Retinal pigment epithelial cell (primary cell): ENCODE data around the gene SLC2A11.

Experiments used
- DNase-seq: peaks from one replicate; pipeline ENCODE4 v3.0.0-alpha.2; 2010; ENCODE audit warnings: low read depth
- H3K4me3 ChIP-seq: 2 replicates; pipeline ENCODE4 v1.5.1; 2011; ENCODE audit warnings: mild to moderate bottlenecking, low read length, control low read depth, moderate library complexity
- TF ChIP-seq, protein P1 (sequence below): conservative IDR thresholded peaks from 2 replicates; pipeline ENCODE4 v1.5.1; 2011; ENCODE audit warnings: low read depth, low read length, control low read depth, inconsistent platforms

Gene SLC2A11

DNA sequence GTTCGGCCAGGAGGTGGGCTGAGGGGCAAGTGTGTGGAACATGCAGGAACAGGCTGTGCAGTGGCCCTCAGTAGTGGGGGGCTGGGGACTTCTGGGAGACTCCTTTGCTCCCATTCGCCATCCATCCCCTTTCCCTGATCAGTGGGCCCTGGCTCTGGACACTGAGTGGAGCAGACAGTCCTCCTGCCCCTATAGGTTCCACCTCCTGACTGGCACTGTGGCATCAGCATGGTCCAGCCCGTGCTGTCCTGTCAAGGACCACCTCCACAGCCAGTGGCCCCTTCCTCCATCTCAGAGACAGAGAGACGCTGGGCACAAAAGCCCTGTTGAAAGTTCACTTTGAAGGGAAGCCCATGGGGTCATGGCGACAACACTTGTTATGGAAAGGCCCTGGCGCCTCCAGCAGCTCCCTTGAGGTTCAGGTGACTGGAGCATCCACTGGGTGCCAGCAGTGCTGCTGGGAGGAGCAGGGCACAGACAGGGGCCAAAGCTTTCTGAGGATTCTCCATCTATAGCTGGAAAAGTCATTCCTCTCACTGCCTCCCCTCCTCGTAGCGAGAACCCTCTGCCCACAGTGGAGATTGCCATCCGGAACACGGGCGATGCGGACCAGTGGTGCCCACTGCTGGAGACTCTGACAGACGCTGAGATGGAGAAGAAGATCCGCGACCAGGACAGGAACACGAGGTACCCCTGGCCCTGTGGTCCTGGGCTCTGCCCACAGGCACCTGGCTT is 24.5 kb upstream of the SLC2A11 start:
- DNase-seq, result no peak
- no peak overlapping the region for H3K4me3 ChIP-seq
- TF ChIP-seq, protein P1, sequence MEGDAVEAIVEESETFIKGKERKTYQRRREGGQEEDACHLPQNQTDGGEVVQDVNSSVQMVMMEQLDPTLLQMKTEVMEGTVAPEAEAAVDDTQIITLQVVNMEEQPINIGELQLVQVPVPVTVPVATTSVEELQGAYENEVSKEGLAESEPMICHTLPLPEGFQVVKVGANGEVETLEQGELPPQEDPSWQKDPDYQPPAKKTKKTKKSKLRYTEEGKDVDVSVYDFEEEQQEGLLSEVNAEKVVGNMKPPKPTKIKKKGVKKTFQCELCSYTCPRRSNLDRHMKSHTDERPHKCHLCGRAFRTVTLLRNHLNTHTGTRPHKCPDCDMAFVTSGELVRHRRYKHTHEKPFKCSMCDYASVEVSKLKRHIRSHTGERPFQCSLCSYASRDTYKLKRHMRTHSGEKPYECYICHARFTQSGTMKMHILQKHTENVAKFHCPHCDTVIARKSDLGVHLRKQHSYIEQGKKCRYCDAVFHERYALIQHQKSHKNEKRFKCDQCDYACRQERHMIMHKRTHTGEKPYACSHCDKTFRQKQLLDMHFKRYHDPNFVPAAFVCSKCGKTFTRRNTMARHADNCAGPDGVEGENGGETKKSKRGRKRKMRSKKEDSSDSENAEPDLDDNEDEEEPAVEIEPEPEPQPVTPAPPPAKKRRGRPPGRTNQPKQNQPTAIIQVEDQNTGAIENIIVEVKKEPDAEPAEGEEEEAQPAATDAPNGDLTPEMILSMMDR, result no peak

DNA sequence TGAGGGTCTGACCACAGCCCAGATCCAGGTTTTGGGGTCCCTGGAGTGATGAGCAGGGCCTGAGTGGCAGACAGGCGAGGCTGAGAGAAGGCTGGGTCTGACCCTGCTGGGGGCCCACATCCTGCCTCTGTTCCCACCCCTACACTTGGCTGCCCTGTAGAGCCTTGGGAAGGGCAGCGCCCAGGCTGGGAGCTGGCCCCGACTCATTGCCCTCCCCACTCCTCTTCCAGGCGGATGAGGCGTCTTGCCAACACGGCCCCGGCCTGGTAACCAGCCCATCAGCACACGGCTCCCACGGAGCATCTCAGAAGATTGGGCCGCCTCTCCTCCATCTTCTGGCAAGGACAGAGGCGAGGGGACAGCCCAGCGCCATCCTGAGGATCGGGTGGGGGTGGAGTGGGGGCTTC is 23.8 kb upstream of the SLC2A11 start:
- DNase-seq, result no peak
- TF ChIP-seq, protein P1, result no peak

DNA sequence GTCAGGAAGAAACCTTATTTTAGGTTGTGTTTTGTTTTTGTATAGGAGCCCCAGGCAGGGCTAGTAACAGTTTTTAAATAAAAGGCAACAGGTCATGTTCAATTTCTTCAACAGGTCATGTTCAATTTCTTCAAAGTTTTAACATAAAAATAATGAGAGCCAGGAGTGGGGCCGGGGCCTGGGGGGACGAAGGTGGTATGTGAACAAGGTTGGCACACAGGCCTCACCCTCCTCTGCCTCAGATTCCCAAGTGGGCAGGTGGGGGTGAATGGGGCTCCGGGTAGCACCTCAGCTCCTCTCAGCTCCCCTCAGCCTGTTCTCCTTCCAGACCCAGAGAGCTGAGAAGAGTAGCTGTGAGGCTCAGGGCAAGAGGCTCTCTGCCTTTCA is 23.3 kb upstream of the SLC2A11 start:
- TF ChIP-seq, protein P1, result no peak
- DNase-seq, result no peak
- no peak overlapping the region for H3K4me3 ChIP-seq

More for the DNA sequence above, 23.8 kb upstream of the SLC2A11 start:
- H3K4me3 ChIP-seq, result no peak overlapping the region

DNA sequence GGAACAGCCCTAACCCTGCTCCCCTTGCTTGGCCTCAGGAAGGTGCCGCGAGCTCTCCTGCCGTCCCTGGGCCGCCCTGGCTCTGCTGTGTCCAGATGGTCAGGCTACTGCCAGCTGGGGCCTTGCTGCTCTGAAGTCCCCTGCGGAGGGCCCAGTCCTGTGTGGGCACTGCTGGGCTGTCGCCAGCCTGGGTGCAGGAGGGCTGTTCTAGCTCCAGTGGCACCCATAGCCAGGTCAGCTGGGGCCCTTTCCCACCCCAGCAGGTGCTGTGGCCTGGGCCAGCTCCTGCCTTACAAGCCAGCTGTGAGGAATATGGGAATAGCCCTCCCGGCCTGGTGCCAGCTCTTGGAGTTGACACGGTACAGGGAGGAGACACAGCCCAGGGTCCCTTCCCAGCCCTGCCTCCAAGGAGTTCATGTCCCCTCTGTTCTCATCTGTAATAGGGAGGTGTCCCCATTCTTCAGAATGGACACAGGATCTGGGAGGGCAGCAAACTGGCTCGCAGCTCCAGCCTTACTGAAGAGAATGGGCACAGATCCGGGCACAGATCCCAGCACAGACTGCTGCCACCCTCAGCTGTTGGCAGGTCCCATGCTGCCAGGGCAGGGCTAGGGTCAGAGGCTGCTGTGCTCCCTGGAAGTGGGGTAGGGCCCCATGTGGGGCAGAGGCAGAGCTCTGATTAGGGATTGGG is 22.7 kb upstream of the SLC2A11 start:
- TF ChIP-seq, protein P1, result no peak

DNA sequence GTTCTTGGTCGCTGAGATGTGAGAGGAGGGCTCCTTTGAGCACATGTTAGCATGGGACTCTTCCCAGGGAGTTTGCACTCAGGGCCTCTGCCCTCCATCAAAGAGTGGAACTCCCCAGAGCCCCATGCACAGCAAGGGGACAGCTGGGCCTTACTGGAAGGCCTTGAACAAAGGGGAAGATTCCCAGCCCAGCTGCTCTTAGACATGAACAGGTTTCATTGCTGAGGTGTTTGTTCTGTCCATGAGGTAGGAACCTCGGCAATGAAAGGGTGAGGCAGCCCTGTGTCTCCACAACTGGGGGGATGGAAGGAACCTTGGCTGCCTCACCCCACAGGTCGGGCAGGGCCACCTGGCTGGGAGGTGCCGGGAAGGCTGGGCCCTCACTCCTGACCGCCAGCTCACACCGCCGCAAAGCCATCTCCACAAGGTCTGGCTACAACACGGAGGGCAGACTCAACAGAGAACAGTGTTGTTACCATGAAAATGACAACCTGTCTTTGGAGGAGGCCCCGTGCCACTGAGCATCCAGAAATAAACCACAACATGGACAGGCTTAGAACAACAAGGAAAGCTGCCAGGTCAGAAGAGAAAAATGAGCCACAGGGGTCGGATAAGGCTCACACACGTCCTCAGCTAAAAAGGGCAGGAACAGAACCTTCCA is 22.1 kb upstream of the SLC2A11 start:
- DNase-seq, result no peak
- H3K4me3 ChIP-seq, result no peak overlapping the region
- TF ChIP-seq, protein P1, result no peak

More for the DNA sequence above, 22.7 kb upstream of the SLC2A11 start:
- no peak for DNase-seq
- no peak overlapping the region for H3K4me3 ChIP-seq

DNA sequence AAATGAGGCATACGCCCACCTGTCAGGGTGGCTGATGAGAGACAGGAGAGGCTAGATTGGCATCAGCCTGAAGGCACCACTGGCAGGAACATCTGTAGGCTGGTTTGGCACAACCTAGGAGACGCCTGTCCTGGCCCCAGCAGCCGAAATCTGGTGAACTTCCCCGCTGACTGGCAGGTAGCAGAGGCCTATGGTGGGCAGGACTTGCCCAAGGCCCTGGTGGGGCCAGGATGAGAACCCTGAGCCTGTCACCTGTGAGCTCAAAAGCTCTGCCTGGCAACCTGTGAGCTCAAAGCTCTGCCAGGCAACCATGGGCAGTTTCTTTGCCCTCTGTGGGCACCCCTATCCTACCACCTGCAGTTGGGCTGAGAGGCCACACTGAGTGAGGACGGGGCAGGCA is 21.4 kb upstream of the SLC2A11 start:
- no peak for DNase-seq
- TF ChIP-seq, protein P1, result no peak
- H3K4me3 ChIP-seq, result no peak overlapping the region
